Peyer's patch (tissue), 4 donors: ENCODE results near the gene DNAL4. TPM values are rescaled to one million over a fixed set of nuclear protein-coding genes. Genes with fewer than 3 reads are reported as not detected.

Experiments
- DNase-seq, 3 donors: peaks; one replicate each; pipeline ENCODE4 v3.0.0-alpha.2; 2017 to 2019
- H3K27ac ChIP-seq, 4 donors: fragments of 200-600 bp; sonication (generic); one replicate each; pipeline ENCODE4 v1.5.1; 2016 to 2019
- H3K27me3 ChIP-seq, 2 donors: fragments of 200-600 bp; sonication (generic); one replicate each; pipeline ENCODE4 v1.5.1; 2019
- H3K36me3 ChIP-seq, 3 donors: fragments of 200-600 bp; sonication (generic); one replicate each; pipeline ENCODE4 v1.5.1; 2016 to 2019
- H3K4me1 ChIP-seq, 4 donors: fragments of 200-600 bp; sonication (generic); one replicate each; pipeline ENCODE4 v1.5.1; 2016 to 2019
- H3K4me3 ChIP-seq, 4 donors: fragments of 200-600 bp; sonication (generic); 1 replicate in 3 of 4; 2 replicates in 1 of 4; pipeline ENCODE4 v1.5.1; 2016 to 2019; ENCODE audit warnings: mild to moderate bottlenecking in 1 of 4
- H3K9me3 ChIP-seq, 4 donors: fragments of 200-600 bp; sonication (generic); one replicate each; pipeline ENCODE4 v1.5.1; 2016 to 2019; ENCODE audit warnings: mild to moderate bottlenecking in 1 of 4
- CTCF ChIP-seq, 6 experiments: fragments of 450-650 bp in 4 of 6; fragments of 200-600 bp in 2 of 6; sonication (generic) in 1 of 6; IDR thresholded peaks; one replicate each; pipeline ENCODE4 v1.5.1; 2017 to 2019; ENCODE audit warnings: antibody characterized with exemption in 6 of 6, mild to moderate bottlenecking in 3 of 6, moderate library complexity in 1 of 6
- POLR2A ChIP-seq, 2 donors: fragments of 450-650 bp; IDR thresholded peaks; one replicate each; pipeline ENCODE4 v1.5.1; 2017; ENCODE audit warnings: antibody characterized with exemption in 2 of 2, mild to moderate bottlenecking in 2 of 2, moderate library complexity in 2 of 2
- total RNA-seq, 4 donors: library from RNA; depleted of rRNA; stranded (reverse); fragments of >200 nt; gene quantifications; one replicate each; pipeline ENCODE4 v1.1.0, GENCODE V29; 2016

The DNAL4 gene
- total RNA-seq, 4 donors from 2014 or later, result 15.2 to 21.6 (median 16.2) TPM; not detected in 1

GRCh38 chr22:38826801-38827200 lies 32.9 kb upstream of the DNAL4 start:
- no peaks in the 10 kb centered on the region for H3K4me1 ChIP-seq
- DNase-seq, result no peak

GRCh38 chr22:38826386-38826785 lies 32.4 kb upstream of the DNAL4 start:
- no peaks in the 10 kb centered on the region for H3K4me1 ChIP-seq
- no peak overlapping the region for H3K27ac ChIP-seq
- DNase-seq, result peak in 1 of 3 donors; percentile 35
- no peak for TF ChIP-seq POLR2A (IDR thresholded peaks at IDR 0.05)
- no peak overlapping the region for H3K4me3 ChIP-seq
- H3K36me3 ChIP-seq, result no peaks in the 10 kb centered on the region
- H3K27me3 ChIP-seq, result no peaks in the 10 kb centered on the region
- no peaks in the 10 kb centered on the region for H3K9me3 ChIP-seq

More at GRCh38 chr22:38826801-38827200, 32.9 kb upstream of the DNAL4 start:
- Histone ChIP-seq H3K4me3 (no peak overlapping the region), H3K27me3 (no peaks in the 10 kb centered on the region), H3K36me3 (no peaks in the 10 kb centered on the region), H3K9me3 (no peaks in the 10 kb centered on the region), H3K27ac (no peak overlapping the region)
- TF ChIP-seq CTCF (IDR thresholded peaks at IDR 0.05) (no peak), POLR2A (IDR thresholded peaks at IDR 0.05) (no peak)

- no peak for TF ChIP-seq POLR2A (IDR thresholded peaks at IDR 0.05)
- peak in 2 of 6 experiments; percentile 10 to 22 for TF ChIP-seq CTCF (IDR thresholded peaks at IDR 0.05)
- DNase-seq, result peak in 2 of 3 donors; percentile 51 to 53
- Histone ChIP-seq H3K4me1 (no peaks in the 10 kb centered on the region), H3K4me3 (no peak overlapping the region), H3K36me3 (no peaks in the 10 kb centered on the region), H3K9me3 (no peaks in the 10 kb centered on the region), H3K27me3 (no peaks in the 10 kb centered on the region), H3K27ac (no peak overlapping the region)
These were observed 30.6 kb upstream of the DNAL4 start for GRCh38 chr22:38824585-38824984.

GRCh38 chr22:38823637-38824036 lies 29.7 kb upstream of the DNAL4 start:
- TF ChIP-seq CTCF (IDR thresholded peaks at IDR 0.05) (no peak), POLR2A (IDR thresholded peaks at IDR 0.05) (no peak)
- Histone ChIP-seq H3K4me1 (no peaks in the 10 kb centered on the region), H3K36me3 (no peaks in the 10 kb centered on the region), H3K27me3 (no peaks in the 10 kb centered on the region), H3K9me3 (no peaks in the 10 kb centered on the region), H3K27ac (no peak overlapping the region), H3K4me3 (no peak overlapping the region)
- no peak for DNase-seq

GRCh38 chr22:38823076-38823475 lies 29.1 kb upstream of the DNAL4 start:
- H3K36me3 ChIP-seq, result no peaks in the 10 kb centered on the region
- H3K27me3 ChIP-seq, result no peaks in the 10 kb centered on the region
- TF ChIP-seq POLR2A (IDR thresholded peaks at IDR 0.05) (no peak), CTCF (IDR thresholded peaks at IDR 0.05) (no peak)
- no peaks in the 10 kb centered on the region for H3K9me3 ChIP-seq
- H3K27ac ChIP-seq, result no peak overlapping the region
- no peak overlapping the region for H3K4me3 ChIP-seq
- no peaks in the 10 kb centered on the region for H3K4me1 ChIP-seq
- DNase-seq, result no peak

- TF ChIP-seq CTCF (IDR thresholded peaks at IDR 0.05) (no peak), POLR2A (IDR thresholded peaks at IDR 0.05) (no peak)
- Histone ChIP-seq H3K9me3 (no peaks in the 10 kb centered on the region), H3K27ac (no peak overlapping the region), H3K4me3 (no peak overlapping the region), H3K4me1 (no peaks in the 10 kb centered on the region), H3K27me3 (no peaks in the 10 kb centered on the region), H3K36me3 (no peaks in the 10 kb centered on the region)
- DNase-seq, result no peak
These were observed 26.1 kb upstream of the DNAL4 start for GRCh38 chr22:38820020-38820419.
